K562 (cell line): Measurements from ENCODE around the gene ASPDH. TPM values are rescaled to one million over a fixed set of nuclear protein-coding genes. Genes with fewer than 3 reads are reported as not detected.

Experiments
- polyA plus RNA-seq, 8 experiments: library from polyadenylated mRNA; depleted of rRNA in 4 of 8; stranded (reverse) in 5 of 8; unstranded in 3 of 8; fragments of >200 nt; fragmentation: Nextera tagmentation in 2 of 8; fragmentation: Illumina TruSeq in 1 of 8; extraction: Ambion mirVana in 2 of 8; extraction: Trizol in 1 of 8; gene quantifications; 2 replicates each; pipeline versions ENCODE4 v1.2.1 to v1.2.3, GENCODE V29; 2011 to 2014; ENCODE audit warnings: inconsistent platforms in 1 of 8, missing spikeins in 1 of 8
- total RNA-seq, 7 experiments: library from RNA; depleted of rRNA in 6 of 7; stranded (reverse); fragments of >200 nt in 6 of 7; fragmentation: Illumina TruSeq in 2 of 7; extraction: Trizol in 2 of 7; gene quantifications; 2 replicates each; pipeline versions ENCODE4 v1.2.1 to v1.2.3, GENCODE V29; 2011 to 2021; ENCODE audit warnings: low replicate concordance in 1 of 7
- TF ChIP-seq, protein P1 (sequence below): fragments of 200-600 bp; sonication (generic); IDR thresholded peaks from one replicate; pipeline ENCODE4 v1.6.1; 2012; ENCODE audit warnings: mild to moderate bottlenecking, low read depth, low read length, inconsistent platforms

ASPDH gene
- total and polyA plus RNA-seq, 9 of the 15 experiments (the other 6 are each of a cell fraction or from before 2014, with no cell fraction given) = not detected

DNA sequence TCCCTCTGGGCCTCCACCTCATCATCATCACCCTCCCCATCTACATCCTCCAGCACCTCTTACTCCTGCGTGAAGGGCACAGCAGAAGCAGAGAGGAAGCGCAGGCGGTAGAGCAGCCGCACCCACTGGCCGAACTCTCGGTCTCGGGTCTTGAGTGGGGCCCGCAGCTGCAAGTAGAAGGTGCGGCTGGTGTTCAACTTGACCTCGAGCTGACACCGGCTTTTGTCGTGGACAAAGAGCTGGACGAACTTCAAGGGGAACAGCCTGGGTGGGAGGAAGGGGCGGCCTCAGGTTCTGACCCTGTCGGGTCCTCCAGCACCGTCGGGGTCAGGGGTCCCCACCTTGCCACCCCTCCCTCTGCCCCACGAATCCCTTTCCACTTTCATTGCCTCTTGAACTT is 46.1 kb downstream of the ASPDH start (continued):
- TF ChIP-seq, protein P1, sequence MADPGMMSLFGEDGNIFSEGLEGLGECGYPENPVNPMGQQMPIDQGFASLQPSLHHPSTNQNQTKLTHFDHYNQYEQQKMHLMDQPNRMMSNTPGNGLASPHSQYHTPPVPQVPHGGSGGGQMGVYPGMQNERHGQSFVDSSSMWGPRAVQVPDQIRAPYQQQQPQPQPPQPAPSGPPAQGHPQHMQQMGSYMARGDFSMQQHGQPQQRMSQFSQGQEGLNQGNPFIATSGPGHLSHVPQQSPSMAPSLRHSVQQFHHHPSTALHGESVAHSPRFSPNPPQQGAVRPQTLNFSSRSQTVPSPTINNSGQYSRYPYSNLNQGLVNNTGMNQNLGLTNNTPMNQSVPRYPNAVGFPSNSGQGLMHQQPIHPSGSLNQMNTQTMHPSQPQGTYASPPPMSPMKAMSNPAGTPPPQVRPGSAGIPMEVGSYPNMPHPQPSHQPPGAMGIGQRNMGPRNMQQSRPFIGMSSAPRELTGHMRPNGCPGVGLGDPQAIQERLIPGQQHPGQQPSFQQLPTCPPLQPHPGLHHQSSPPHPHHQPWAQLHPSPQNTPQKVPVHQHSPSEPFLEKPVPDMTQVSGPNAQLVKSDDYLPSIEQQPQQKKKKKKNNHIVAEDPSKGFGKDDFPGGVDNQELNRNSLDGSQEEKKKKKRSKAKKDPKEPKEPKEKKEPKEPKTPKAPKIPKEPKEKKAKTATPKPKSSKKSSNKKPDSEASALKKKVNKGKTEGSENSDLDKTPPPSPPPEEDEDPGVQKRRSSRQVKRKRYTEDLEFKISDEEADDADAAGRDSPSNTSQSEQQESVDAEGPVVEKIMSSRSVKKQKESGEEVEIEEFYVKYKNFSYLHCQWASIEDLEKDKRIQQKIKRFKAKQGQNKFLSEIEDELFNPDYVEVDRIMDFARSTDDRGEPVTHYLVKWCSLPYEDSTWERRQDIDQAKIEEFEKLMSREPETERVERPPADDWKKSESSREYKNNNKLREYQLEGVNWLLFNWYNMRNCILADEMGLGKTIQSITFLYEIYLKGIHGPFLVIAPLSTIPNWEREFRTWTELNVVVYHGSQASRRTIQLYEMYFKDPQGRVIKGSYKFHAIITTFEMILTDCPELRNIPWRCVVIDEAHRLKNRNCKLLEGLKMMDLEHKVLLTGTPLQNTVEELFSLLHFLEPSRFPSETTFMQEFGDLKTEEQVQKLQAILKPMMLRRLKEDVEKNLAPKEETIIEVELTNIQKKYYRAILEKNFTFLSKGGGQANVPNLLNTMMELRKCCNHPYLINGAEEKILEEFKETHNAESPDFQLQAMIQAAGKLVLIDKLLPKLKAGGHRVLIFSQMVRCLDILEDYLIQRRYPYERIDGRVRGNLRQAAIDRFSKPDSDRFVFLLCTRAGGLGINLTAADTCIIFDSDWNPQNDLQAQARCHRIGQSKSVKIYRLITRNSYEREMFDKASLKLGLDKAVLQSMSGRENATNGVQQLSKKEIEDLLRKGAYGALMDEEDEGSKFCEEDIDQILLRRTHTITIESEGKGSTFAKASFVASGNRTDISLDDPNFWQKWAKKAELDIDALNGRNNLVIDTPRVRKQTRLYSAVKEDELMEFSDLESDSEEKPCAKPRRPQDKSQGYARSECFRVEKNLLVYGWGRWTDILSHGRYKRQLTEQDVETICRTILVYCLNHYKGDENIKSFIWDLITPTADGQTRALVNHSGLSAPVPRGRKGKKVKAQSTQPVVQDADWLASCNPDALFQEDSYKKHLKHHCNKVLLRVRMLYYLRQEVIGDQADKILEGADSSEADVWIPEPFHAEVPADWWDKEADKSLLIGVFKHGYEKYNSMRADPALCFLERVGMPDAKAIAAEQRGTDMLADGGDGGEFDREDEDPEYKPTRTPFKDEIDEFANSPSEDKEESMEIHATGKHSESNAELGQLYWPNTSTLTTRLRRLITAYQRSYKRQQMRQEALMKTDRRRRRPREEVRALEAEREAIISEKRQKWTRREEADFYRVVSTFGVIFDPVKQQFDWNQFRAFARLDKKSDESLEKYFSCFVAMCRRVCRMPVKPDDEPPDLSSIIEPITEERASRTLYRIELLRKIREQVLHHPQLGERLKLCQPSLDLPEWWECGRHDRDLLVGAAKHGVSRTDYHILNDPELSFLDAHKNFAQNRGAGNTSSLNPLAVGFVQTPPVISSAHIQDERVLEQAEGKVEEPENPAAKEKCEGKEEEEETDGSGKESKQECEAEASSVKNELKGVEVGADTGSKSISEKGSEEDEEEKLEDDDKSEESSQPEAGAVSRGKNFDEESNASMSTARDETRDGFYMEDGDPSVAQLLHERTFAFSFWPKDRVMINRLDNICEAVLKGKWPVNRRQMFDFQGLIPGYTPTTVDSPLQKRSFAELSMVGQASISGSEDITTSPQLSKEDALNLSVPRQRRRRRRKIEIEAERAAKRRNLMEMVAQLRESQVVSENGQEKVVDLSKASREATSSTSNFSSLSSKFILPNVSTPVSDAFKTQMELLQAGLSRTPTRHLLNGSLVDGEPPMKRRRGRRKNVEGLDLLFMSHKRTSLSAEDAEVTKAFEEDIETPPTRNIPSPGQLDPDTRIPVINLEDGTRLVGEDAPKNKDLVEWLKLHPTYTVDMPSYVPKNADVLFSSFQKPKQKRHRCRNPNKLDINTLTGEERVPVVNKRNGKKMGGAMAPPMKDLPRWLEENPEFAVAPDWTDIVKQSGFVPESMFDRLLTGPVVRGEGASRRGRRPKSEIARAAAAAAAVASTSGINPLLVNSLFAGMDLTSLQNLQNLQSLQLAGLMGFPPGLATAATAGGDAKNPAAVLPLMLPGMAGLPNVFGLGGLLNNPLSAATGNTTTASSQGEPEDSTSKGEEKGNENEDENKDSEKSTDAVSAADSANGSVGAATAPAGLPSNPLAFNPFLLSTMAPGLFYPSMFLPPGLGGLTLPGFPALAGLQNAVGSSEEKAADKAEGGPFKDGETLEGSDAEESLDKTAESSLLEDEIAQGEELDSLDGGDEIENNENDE = no peak
